Common myeloid progenitor, CD34-positive (primary cell): ENCODE data around the gene RFK.

Source experiments
- CTCF ChIA-PET: fragments of 350-600 bp; sonication (Branson Sonifier 250); formaldehyde crosslinking; loops from one replicate; lab custom pipeline; 2021; ENCODE audit warnings: antibody characterized with exemption; lab: Charles Lee
- POLR2A ChIA-PET: fragments of 350-600 bp; sonication (Branson Sonifier 250); formaldehyde crosslinking; loops from one replicate; lab custom pipeline; 2021; ENCODE audit warnings: antibody characterized with exemption; lab: Charles Lee
- DNase-seq, 3 donors: peaks; one replicate each; pipeline versions ENCODE4 v3.0.0 to v3.0.0-alpha.2; 2013
- H3K27ac ChIP-seq, 2 experiments: 1 replicate in 1 of 2; 2 replicates in 1 of 2; pipeline ENCODE4 v1.7.0; 2013; ENCODE audit warnings: inconsistent platforms in 2 of 2, low read length in 2 of 2, mild to moderate bottlenecking in 2 of 2, low read depth in 1 of 2, moderate library complexity in 1 of 2; ENCODE audit not compliant: severe bottlenecking in 2 of 2, insufficient read depth in 1 of 2, poor library complexity in 1 of 2
- H3K27me3 ChIP-seq, 5 experiments: replicated peaks in 2 of 5; 1 replicate in 3 of 5; 2 replicates in 2 of 5; pipeline versions ENCODE4 v1.6.1 to v1.7.0; 2013; ENCODE audit warnings: low read length in 4 of 5, mild to moderate bottlenecking in 2 of 5, moderate library complexity in 2 of 5, inconsistent platforms in 1 of 5; ENCODE audit not compliant: insufficient read depth in 5 of 5, control insufficient read depth in 4 of 5
- H3K36me3 ChIP-seq, 4 experiments: 1 replicate in 2 of 4; 2 replicates in 2 of 4; pipeline versions ENCODE4 v1.6.1 to v1.7.0; 2013; ENCODE audit warnings: low read length in 3 of 4, control low read depth in 1 of 4, mild to moderate bottlenecking in 1 of 4; ENCODE audit not compliant: control insufficient read depth in 4 of 4, insufficient read depth in 4 of 4
- H3K4me1 ChIP-seq, 4 experiments: 1 replicate in 3 of 4; 2 replicates in 1 of 4; pipeline versions ENCODE4 v1.6.1 to v1.7.1; 2013; ENCODE audit warnings: low read length in 3 of 4, mild to moderate bottlenecking in 3 of 4, control low read depth in 1 of 4, inconsistent platforms in 1 of 4, moderate library complexity in 1 of 4; ENCODE audit not compliant: control insufficient read depth in 4 of 4, insufficient read depth in 4 of 4; ENCODE audit errors: control extremely low read depth in 1 of 4
- H3K4me3 ChIP-seq, 7 experiments: 1 replicate in 4 of 7; 2 replicates in 3 of 7; pipeline versions ENCODE4 v1.5.1 to v1.7.0; 2013; ENCODE audit warnings: mild to moderate bottlenecking in 7 of 7, low read length in 6 of 7, moderate library complexity in 6 of 7, inconsistent platforms in 2 of 7, low read depth in 2 of 7, control low read depth in 1 of 7; ENCODE audit not compliant: insufficient read depth in 4 of 7, control insufficient read depth in 1 of 7; ENCODE audit errors: extremely low read depth in 1 of 7
- H3K9me3 ChIP-seq, 5 experiments: 1 replicate in 4 of 5; 2 replicates in 1 of 5; pipeline versions ENCODE4 v1.6.1 to v1.7.1; 2013; ENCODE audit warnings: low read length in 4 of 5, mild to moderate bottlenecking in 2 of 5, inconsistent platforms in 1 of 5, low read depth in 1 of 5, moderate library complexity in 1 of 5; ENCODE audit not compliant: control insufficient read depth in 4 of 5, insufficient read depth in 2 of 5; ENCODE audit errors: control extremely low read depth in 1 of 5
- WGBS: methylation state at CpG from one replicate; pipeline ENCODE4 v1.1.5; 2013; ENCODE audit not compliant: insufficient coverage; 5-methylcytosine and 5-hydroxymethylcytosine counted together

Gene RFK

DNA sequence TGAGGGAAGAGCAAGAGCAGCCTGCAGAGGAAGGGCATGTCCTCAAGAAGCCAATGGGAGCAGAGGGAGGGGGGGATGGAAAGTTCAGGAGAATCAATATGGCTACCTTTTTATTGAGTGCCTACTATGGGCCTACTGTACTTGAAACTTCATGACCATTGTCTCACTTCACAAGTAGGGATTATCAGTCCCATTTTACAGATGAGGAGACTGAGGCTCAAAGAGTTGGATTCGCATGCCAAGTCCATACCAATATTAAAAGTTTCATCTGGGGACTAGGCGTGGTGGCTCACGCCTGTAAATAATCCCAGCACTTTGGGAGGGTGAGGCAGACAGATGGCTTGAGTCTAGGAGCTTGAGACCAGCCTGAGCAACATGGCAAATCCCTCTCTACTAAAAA lies 40.0 kb downstream of the RFK start:
- Histone ChIP-seq H3K4me1 (peaks cover 0 to 2% (median 0%) of the 10 kb centered on the region in 4 experiments), H3K27ac (no peak overlapping the region), H3K27me3 (no peaks in the 10 kb centered on the region), H3K36me3 (no peaks in the 10 kb centered on the region), H3K9me3 (no peaks in the 10 kb centered on the region), H3K4me3 (no peak overlapping the region)
- CTCF ChIA-PET: interaction anchor here (1.5 to 1.6 kb wide), 2 partner anchors 18 to 24 kb away, joined by 3 to 4 read pairs; no protein-coding TSS in a partner anchor
- DNase-seq: no peak
- POLR2A ChIA-PET: no interaction called here
- 100% methylated on average over 2 of the region's 3 CpGs for WGBS

DNA sequence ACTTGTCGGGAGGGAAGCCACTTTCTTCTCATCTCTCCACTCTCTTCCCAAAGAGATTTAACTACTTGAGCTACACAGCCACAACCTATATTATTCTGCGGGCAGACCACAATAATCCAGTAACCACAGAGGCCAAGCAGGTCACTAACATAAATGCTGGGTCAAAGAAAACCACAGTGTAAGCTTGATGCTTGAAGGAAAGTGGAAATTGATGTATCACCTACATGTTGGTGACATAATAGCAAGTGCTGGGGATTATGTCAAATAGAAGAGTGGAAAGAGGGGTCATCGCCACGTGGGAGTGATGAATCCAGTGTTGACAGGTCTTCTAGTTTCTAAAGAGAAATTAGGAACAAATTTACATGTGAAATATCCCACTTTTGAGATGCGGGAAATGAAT lies 40.9 kb downstream of the RFK start:
- H3K4me3 ChIP-seq: no peak overlapping the region
- H3K4me1 ChIP-seq: no peaks in the 10 kb centered on the region
- DNase-seq: no peak
- POLR2A ChIA-PET: no interaction called here
- CTCF ChIA-PET: interaction anchor here (1.5 kb wide), 1 partner anchor 18 kb away, joined by 4 read pairs; no protein-coding TSS in a partner anchor
- H3K9me3 ChIP-seq: no peaks in the 10 kb centered on the region
- 86% methylated on average over 4 of the region's 5 CpGs for WGBS
- no peaks in the 10 kb centered on the region for H3K27me3 ChIP-seq
- H3K27ac ChIP-seq: no peak overlapping the region
- no peaks in the 10 kb centered on the region for H3K36me3 ChIP-seq

DNA sequence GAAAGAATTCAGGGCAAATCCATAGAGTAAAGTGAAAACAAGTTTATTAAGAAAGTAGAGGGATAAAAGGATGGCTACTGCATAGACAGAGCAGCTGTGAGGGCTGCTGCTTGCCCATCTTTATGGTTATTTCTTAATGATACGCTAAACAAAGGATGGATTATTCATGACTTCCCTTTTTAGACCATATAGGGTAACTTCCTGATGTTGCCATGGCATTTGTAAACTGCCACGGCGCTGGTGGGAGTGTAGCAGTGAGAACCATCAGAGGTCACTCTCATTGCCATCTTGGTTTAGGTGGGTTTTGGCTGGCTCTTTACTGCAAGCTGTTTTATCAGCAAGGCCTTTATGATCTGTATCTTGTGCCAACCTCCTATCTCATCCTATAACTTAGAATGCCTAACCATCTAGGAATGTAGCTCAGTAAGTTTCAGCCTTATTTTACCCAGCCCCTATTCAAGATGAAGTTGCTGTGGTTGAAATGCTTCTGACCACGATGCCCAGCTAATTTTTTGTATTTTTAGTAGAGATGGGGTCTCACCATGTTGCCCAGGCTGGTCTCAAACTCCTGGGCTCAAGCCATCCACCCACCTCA lies 42.1 kb downstream of the RFK start:
- peak in 2 of 3 donors; percentile 40 to 63 for DNase-seq
- Histone ChIP-seq H3K27ac (no peak overlapping the region), H3K36me3 (no peaks in the 10 kb centered on the region), H3K9me3 (no peaks in the 10 kb centered on the region), H3K4me3 (no peak overlapping the region), H3K27me3 (no peaks in the 10 kb centered on the region), H3K4me1 (no peaks in the 10 kb centered on the region)
- 75% methylated on average over 1 of the region's 4 CpGs for WGBS
- POLR2A ChIA-PET: no interaction called here
- CTCF ChIA-PET: interaction anchor here (1.6 kb wide), 1 partner anchor 10 kb away, joined by 3 read pairs; no protein-coding TSS in a partner anchor

DNA sequence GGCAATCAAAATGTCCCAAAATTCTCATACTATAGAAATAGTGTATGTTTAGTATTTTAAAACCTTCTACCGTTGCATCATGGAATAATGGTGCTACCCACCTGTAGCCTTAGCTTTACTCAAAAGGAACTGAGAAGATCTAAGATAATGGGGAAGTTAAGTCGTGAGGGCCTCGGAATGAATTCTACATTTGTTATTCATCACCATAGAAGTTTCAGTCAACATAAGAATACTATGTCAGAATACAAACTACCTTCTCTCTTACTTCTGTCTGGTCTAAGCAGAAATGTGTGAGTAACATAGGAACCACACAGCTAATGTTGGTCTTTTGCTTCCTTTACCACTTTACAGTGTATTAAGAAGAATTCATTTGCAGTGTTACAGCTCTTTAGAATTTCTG lies 43.2 kb downstream of the RFK start:
- Histone ChIP-seq H3K4me3 (no peak overlapping the region), H3K4me1 (no peaks in the 10 kb centered on the region), H3K27me3 (no peaks in the 10 kb centered on the region), H3K9me3 (no peaks in the 10 kb centered on the region), H3K27ac (no peak overlapping the region), H3K36me3 (no peaks in the 10 kb centered on the region)
- peak in 1 of 3 donors; percentile 68 for DNase-seq
- 100% methylated on average over 1 of the region's 3 CpGs for WGBS
- ChIA-PET CTCF (interaction anchor here (1.6 kb wide), 1 partner anchor 8 kb away, joined by 3 read pairs; no protein-coding TSS in a partner anchor), POLR2A (no interaction called here)

DNA sequence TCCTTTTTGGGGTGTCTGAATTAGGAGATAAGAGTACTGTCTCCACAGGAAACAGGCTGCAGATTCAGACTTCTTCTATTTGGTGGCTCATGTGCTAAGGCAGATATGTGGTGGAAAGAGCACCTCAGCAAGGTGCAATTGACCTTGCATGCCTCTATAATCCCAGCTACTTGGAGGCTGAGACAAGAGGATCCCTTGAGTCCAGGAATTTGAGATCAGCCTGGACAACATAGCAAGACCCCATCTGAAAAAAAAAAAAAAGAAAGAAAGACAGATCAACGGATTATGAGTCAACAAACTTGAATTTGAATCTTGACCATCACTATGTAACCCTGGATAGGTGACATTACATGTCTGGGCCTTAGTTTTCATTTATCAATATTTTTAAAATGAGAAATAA lies 44.4 kb downstream of the RFK start:
- no CpG with 5 or more reads among the region's 1 CpG for WGBS
- no peak overlapping the region for H3K4me3 ChIP-seq
- H3K27me3 ChIP-seq: no peaks in the 10 kb centered on the region
- no peak overlapping the region for H3K27ac ChIP-seq
- ChIA-PET CTCF (no interaction called here), POLR2A (no interaction called here)
- peak in 1 of 3 donors; percentile 44 for DNase-seq
- H3K36me3 ChIP-seq: no peaks in the 10 kb centered on the region
- no peaks in the 10 kb centered on the region for H3K9me3 ChIP-seq
- no peaks in the 10 kb centered on the region for H3K4me1 ChIP-seq

DNA sequence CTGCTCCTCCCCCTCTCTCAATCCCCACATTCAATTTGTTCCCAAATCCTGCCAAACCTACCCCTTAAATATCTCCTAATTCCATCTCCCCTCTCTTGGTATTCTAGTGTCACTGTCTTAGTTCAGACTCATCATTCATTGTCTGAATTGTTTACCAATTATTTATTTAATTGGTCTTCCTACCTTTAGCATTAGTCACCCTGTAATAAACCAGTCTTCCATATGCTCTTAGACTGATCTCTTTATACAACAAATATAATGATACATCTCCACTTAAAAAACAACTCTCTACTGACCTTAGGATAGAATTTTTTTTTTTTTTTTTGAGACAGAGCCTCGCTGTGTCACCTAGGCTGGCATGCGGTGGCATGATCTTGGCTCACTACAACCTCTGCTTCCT lies 51.4 kb downstream of the RFK start:
- POLR2A ChIA-PET: no interaction called here
- Histone ChIP-seq H3K27ac (no peak overlapping the region), H3K27me3 (no peaks in the 10 kb centered on the region), H3K4me1 (no peaks in the 10 kb centered on the region), H3K36me3 (no peaks in the 10 kb centered on the region), H3K4me3 (no peak overlapping the region), H3K9me3 (peaks cover 0 to 6% (median 1%) of the 10 kb centered on the region in 5 experiments)
- no CpG with 5 or more reads among the region's 2 CpGs for WGBS
- DNase-seq: no peak
- CTCF ChIA-PET: interaction anchor here (0.9 kb wide), 1 partner anchor 8 kb away, joined by 3 read pairs; no protein-coding TSS in a partner anchor

DNA sequence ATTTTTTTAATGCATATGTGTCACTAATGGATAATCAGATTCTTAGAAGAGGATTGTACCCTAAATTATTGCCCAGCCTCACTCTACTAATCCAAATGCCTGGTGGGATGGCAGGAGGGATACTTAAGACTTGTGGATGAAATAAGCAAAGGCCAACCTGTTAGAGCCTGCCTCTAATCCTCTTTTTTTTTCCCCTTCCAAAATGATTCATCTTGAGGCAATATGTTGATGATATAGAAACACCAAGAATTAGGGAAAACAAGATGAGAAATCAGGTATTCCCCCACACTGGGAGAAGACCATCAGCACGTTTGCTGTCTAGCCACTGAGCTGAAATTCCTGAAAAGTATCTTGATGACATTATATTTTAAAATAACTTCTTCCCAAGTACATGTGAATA lies 52.0 kb downstream of the RFK start:
- Histone ChIP-seq H3K27ac (no peak overlapping the region), H3K9me3 (peaks cover 0 to 6% (median 1%) of the 10 kb centered on the region in 5 experiments), H3K4me3 (no peak overlapping the region), H3K4me1 (no peaks in the 10 kb centered on the region), H3K36me3 (no peaks in the 10 kb centered on the region), H3K27me3 (no peaks in the 10 kb centered on the region)
- ChIA-PET CTCF (interaction anchor here (0.9 kb wide), 1 partner anchor 9 kb away, joined by 3 read pairs; no protein-coding TSS in a partner anchor), POLR2A (no interaction called here)
- WGBS: no CpG with 5 or more reads among the region's 1 CpG
- no peak for DNase-seq
